Keratinocyte (primary cell): ENCODE measurements around the gene TRAPPC2L. TPM values are rescaled to one million over a fixed set of nuclear protein-coding genes. Genes with fewer than 3 reads are reported as not detected.

ENCODE experiments used
- DNase-seq: peaks from one replicate; pipeline ENCODE4 v3.0.0-alpha.2; 2011; ENCODE audit warnings: low read depth, missing footprints, low spot score
- FAIRE-seq: peaks from 2 replicates; lab custom pipeline; 2011; peaks lifted over from hg19 to GRCh38; lab: Jason Lieb, UNC
- H2AFZ ChIP-seq: 2 replicates; pipeline ENCODE4 v1.6.0; 2012; ENCODE audit warnings: low read length, control low read depth, inconsistent platforms; ENCODE audit not compliant: control insufficient read depth
- H3K27ac ChIP-seq: 2 replicates; pipeline ENCODE4 v1.5.1; 2011; ENCODE audit warnings: low read length; ENCODE audit not compliant: control insufficient read depth, insufficient read depth
- H3K27me3 ChIP-seq: 3 replicates; pipeline ENCODE4 v1.6.0; 2011; ENCODE audit warnings: low read length; ENCODE audit not compliant: control insufficient read depth, insufficient read depth; ENCODE audit errors: extremely low read depth
- H3K36me3 ChIP-seq, 2 experiments: 2 replicates in 1 of 2; 3 replicates in 1 of 2; pipeline ENCODE4 v1.5.1; 2011; ENCODE audit warnings: low read length in 2 of 2, mild to moderate bottlenecking in 1 of 2; ENCODE audit not compliant: control insufficient read depth in 2 of 2, insufficient read depth in 2 of 2; ENCODE audit errors: extremely low read depth in 1 of 2
- H3K4me1 ChIP-seq: 3 replicates; pipeline ENCODE4 v1.5.1; 2011; ENCODE audit warnings: low read length; ENCODE audit not compliant: control insufficient read depth, insufficient read depth; ENCODE audit errors: extremely low read depth
- H3K4me2 ChIP-seq: 3 replicates; pipeline ENCODE4 v1.6.0; 2011; ENCODE audit warnings: low read depth, low read length; ENCODE audit not compliant: control insufficient read depth, insufficient read depth; ENCODE audit errors: extremely low read depth
- H3K4me3 ChIP-seq, 3 experiments: fragments of 200-600 bp in 1 of 3; sonication (generic) in 1 of 3; 2 replicates in 2 of 3; 3 replicates in 1 of 3; pipeline ENCODE4 v1.5.1; 2011 to 2016; ENCODE audit warnings: low read length in 3 of 3, mild to moderate bottlenecking in 3 of 3, control low read depth in 2 of 3, inconsistent platforms in 1 of 3, low read depth in 1 of 3, mixed read lengths in 1 of 3, mixed run types in 1 of 3, moderate library complexity in 1 of 3; ENCODE audit not compliant: control insufficient read depth in 2 of 3, insufficient read depth in 2 of 3; ENCODE audit errors: extremely low read depth in 1 of 3
- H3K79me2 ChIP-seq: 2 replicates; pipeline ENCODE4 v1.6.0; 2012; ENCODE audit warnings: low read length; ENCODE audit not compliant: control insufficient read depth, insufficient read depth
- H3K9ac ChIP-seq: 3 replicates; pipeline ENCODE4 v1.6.0; 2011; ENCODE audit warnings: low read length; ENCODE audit not compliant: control insufficient read depth, insufficient read depth; ENCODE audit errors: extremely low read depth
- H3K9me1 ChIP-seq: 3 replicates; pipeline ENCODE4 v1.6.0; 2011; ENCODE audit warnings: low read length; ENCODE audit not compliant: control insufficient read depth, insufficient read depth; ENCODE audit errors: extremely low read depth
- H3K9me3 ChIP-seq: 2 replicates; pipeline ENCODE4 v1.5.1; 2012; ENCODE audit warnings: low read depth, low read length; ENCODE audit not compliant: control insufficient read depth
- H4K20me1 ChIP-seq: 3 replicates; pipeline ENCODE4 v1.6.0; 2011; ENCODE audit warnings: low read length; ENCODE audit not compliant: control insufficient read depth, insufficient read depth; ENCODE audit errors: extremely low read depth
- EZH2 ChIP-seq: IDR thresholded peaks from one replicate; pipeline ENCODE4 v1.6.1; 2012; ENCODE audit warnings: inconsistent platforms, mild to moderate bottlenecking, low read length, moderate library complexity
- dilution Hi-C: fragments of 300-500 bp; cut with MboI; formaldehyde crosslinking; loops from one replicate; pipeline ENCODE4 v1.7.0; 2020; ENCODE audit warnings: low sequenced_read_pairs; ENCODE audit not compliant: extremely low pct_ligation_motif_present
- polyA minus RNA-seq, 3 experiments: library from RNA; depleted of rRNA, polyadenylated mRNA; stranded (reverse); fragments of >200 nt; gene quantifications; 1 replicate in 1 of 3; 2 replicates in 1 of 3; 3 replicates in 1 of 3; pipeline ENCODE4 v1.2.3, GENCODE V29; 2011
- polyA plus RNA-seq, 5 experiments: library from polyadenylated mRNA; depleted of rRNA in 3 of 5; stranded (reverse) in 3 of 5; stranded (forward) in 1 of 5; unstranded in 1 of 5; fragments of >200 nt; gene quantifications; 1 replicate in 1 of 5; 2 replicates in 3 of 5; 3 replicates in 1 of 5; pipeline versions ENCODE4 v1.2.1 to v1.2.3, GENCODE V29; 2011 to 2012; ENCODE audit warnings: missing spikeins in 2 of 5, low read depth in 1 of 5, low replicate concordance in 1 of 5
- TF ChIP-seq, protein P1 (sequence below), 3 experiments: IDR thresholded peaks in 1 of 3; conservative IDR thresholded peaks in 1 of 3; optimal IDR thresholded peaks in 1 of 3; 2 replicates in 2 of 3; 3 replicates in 1 of 3; pipeline versions ENCODE3 to v1.5.1; 2011; ENCODE audit warnings: low read length in 3 of 3, mild to moderate bottlenecking in 3 of 3, moderate library complexity in 2 of 3, control low read depth in 1 of 3, inconsistent platforms in 1 of 3; ENCODE audit not compliant: insufficient read depth in 2 of 3; ENCODE audit errors: extremely low read depth in 1 of 3

The TRAPPC2L gene, protein sequence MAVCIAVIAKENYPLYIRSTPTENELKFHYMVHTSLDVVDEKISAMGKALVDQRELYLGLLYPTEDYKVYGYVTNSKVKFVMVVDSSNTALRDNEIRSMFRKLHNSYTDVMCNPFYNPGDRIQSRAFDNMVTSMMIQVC
- polyA plus RNA-seq (49.5 to 170 TPM (median 139 TPM) in 3 replicates), polyA minus RNA-seq (47.0 to 51.3 TPM (median 47.3 TPM) in 3 replicates)
- polyA plus RNA-seq (2011; ENCODE audit: low read depth): 58.1 TPM
- 71.4 and 80.1 TPM in 2 replicates for polyA plus RNA-seq (2011; cell fraction: cytosol; rRNA removed)
- 33.8 and 39.0 TPM in 2 replicates for polyA plus RNA-seq (2011; cell fraction: nucleus; rRNA removed)
- polyA plus RNA-seq (2012; ENCODE audit: low replicate concordance): 93.5 and 143 TPM in 2 replicates
- 39.1 TPM for polyA minus RNA-seq (2011; cell fraction: cytosol; rRNA and poly(A)+ RNA removed)
- 8.4 and 8.5 TPM in 2 replicates for polyA minus RNA-seq (2011; cell fraction: nucleus; rRNA and poly(A)+ RNA removed)

DNA sequence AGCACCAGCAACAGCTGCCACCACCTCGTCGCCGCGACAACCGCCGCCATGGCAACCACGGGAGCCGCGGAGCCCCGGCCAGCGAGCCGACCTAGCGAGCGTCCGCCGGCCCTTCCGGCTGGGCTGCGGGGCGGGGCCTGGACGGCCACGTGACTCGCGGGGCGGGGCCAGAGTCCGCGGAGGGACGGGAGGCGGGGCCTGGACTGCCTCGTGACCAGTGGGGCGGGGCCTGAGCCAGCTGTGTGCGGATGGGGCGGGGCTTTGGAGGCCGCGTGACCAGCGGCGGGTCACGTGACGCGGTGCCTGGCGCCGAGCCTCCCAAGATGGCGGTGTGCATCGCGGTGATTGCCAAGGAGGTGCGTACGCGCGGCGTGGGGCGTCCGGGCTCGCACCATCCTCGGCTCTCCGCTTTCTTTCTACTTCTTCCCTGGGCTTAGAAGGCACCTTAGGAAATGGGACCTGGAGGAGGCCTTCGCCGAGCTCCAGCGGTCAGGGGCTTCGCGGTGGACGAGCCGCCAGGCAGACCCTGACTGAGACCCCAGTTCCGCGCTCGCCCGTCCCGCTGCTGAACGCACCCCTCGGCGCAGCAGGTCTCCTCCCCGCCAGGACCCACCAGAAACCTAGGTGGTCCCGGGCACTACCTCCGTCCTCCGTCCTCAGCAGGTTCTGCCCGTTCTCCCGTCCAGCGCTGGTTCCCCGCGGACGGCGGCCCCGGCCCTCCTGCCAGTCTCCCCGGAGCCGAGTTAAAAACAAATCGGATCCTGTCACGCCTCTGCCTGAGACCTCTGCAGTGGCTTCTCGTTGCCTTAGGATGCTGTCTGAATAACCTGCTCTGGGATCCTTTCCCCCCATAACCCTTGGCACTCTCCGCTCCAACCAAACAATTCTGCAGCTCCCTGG is at the start of gene TRAPPC2L, which contains the start of gene GALNS:
Gene TRAPPC2L (plus strand): TSS at position 300 of the 900 bp plus-strand sequence. CDS start 24 bp downstream, at position 324.
Gene GALNS (minus strand): TSS at position 120 of the 900 bp plus-strand sequence. CDS start 70 bp downstream, at position 50.
- FAIRE-seq: no peak
- TF ChIP-seq, protein P1, sequence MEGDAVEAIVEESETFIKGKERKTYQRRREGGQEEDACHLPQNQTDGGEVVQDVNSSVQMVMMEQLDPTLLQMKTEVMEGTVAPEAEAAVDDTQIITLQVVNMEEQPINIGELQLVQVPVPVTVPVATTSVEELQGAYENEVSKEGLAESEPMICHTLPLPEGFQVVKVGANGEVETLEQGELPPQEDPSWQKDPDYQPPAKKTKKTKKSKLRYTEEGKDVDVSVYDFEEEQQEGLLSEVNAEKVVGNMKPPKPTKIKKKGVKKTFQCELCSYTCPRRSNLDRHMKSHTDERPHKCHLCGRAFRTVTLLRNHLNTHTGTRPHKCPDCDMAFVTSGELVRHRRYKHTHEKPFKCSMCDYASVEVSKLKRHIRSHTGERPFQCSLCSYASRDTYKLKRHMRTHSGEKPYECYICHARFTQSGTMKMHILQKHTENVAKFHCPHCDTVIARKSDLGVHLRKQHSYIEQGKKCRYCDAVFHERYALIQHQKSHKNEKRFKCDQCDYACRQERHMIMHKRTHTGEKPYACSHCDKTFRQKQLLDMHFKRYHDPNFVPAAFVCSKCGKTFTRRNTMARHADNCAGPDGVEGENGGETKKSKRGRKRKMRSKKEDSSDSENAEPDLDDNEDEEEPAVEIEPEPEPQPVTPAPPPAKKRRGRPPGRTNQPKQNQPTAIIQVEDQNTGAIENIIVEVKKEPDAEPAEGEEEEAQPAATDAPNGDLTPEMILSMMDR (optimal IDR thresholded peaks at IDR 0.05 in 1 of 3, IDR thresholded peaks at IDR 0.05 in 1 of 3, conservative IDR thresholded peaks at IDR 0.05 in 1 of 3; ENCODE audit: extremely low read depth in 1 of 3, insufficient read depth in 2 of 3, low read length in 3 of 3): peak in 1 of 3 experiments; percentile 6
- no peak for TF ChIP-seq EZH2
- Histone ChIP-seq H4K20me1 (no peaks in the 10 kb centered on the region), H3K9me3 (no peaks in the 10 kb centered on the region), H3K79me2 (peaks cover 5% of the 10 kb centered on the region), H3K4me3 (peak within 1 kb of the TSS; percentile 70 to 100 (median 82)), H3K9me1 (no peaks in the 10 kb centered on the region), H3K4me2 (peak within 1 kb of the TSS; percentile 75), H3K27ac (peak within 1 kb of the TSS; percentile 19), H3K36me3 (peaks cover 7 to 14% of the 10 kb centered on the region in 2 experiments), H3K27me3 (no peaks in the 10 kb centered on the region), H3K4me1 (peaks cover 5% of the 10 kb centered on the region), H2AFZ (peak within 1 kb of the TSS; percentile 98), H3K9ac (peak within 1 kb of the TSS; percentile 94)
- peak; percentile 67 for DNase-seq
- dilution Hi-C loops: no loop called here

DNA sequence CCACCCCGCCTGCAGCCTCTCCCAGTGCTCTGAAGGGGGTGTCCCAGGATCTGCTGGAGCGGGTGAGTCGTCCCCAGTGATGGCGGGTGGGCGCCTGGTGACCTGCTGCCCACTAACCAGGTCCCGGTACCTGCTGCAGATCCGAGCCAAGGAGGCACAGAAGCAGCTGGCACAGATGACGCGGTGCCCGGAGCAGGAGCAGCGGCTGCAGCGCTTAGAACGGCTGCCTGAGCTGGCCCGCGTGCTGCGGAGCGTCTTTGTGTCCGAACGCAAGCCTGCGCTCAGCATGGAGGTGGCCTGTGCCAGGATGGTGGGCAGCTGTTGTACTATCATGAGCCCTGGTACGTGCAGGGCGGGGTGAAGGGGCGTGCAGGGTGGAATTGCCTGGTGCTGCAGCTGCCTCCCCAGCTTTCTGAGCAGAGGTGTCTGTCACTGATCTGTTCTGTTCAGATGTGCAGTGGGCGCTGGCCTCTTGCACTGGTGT is 49.7 kb upstream of the TRAPPC2L start:
- FAIRE-seq: no peak

More for the DNA sequence above, 49.7 kb upstream of the TRAPPC2L start:
- Histone ChIP-seq H2AFZ (no peak overlapping the region), H3K9ac (no peak overlapping the region), H3K4me1 (peaks cover 29% of the 10 kb centered on the region), H3K27me3 (no peaks in the 10 kb centered on the region), H3K9me1 (peaks cover 4% of the 10 kb centered on the region), H4K20me1 (peaks cover 2% of the 10 kb centered on the region), H3K4me3 (no peak overlapping the region), H3K36me3 (peaks cover 13 to 19% of the 10 kb centered on the region in 2 experiments), H3K79me2 (peaks cover 30% of the 10 kb centered on the region), H3K9me3 (no peaks in the 10 kb centered on the region), H3K4me2 (no peak overlapping the region), H3K27ac (no peak overlapping the region)
- DNase-seq: no peak
- dilution Hi-C loops: no loop called here
- TF ChIP-seq EZH2: no peak
- TF ChIP-seq, protein P1 (optimal IDR thresholded peaks at IDR 0.05 in 1 of 3, IDR thresholded peaks at IDR 0.05 in 1 of 3, conservative IDR thresholded peaks at IDR 0.05 in 1 of 3; ENCODE audit: extremely low read depth in 1 of 3, insufficient read depth in 2 of 3, low read length in 3 of 3): no peak
